ENCODE results near the gene PIK3CA. TPM values are rescaled to one million over a fixed set of nuclear protein-coding genes. Genes with fewer than 3 reads are reported as not detected.

PIK3CA gene
- total and polyA plus RNA-seq, 2 donors (not counting 3 experiments of a cell fraction or from before 2014, with no cell fraction given): 4.2 to 25.8 TPM

DNA sequence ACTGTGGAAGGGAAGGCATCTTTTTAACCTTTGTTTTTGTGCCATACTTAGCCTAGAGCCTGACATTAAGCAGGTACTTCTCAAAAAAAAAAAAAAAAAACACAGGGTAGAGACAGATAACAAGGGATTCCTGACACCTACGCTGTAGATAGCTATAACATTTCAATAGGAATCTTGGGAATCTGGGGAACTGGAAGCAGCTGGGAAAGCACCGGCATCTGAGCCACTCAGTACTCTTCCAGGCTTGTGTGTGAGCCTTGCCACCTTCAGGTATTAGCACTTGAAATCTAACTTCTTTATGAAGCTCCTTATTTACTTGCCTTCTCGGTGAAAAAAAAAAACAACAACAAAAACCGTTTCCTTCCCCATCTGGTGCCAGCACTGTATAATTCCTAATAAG lies 46.8 kb downstream of the PIK3CA start:
- H3K27ac ChIP-seq (ENCODE audit: insufficient read depth, low read depth, low read length): no peak overlapping the region
- FAIRE-seq: no peak
- ChIA-PET POLR2A (no interaction called here), CTCF (interaction anchor here (1.1 to 2.0 kb wide), 3 partner anchors 10 to 47 kb away, joined by 4 to 9 read pairs (median 5); no protein-coding TSS in a partner anchor)
- H3K36me3 ChIP-seq (ENCODE audit: control insufficient read depth in 2 of 2, extremely low read depth in 1 of 2, insufficient read depth in 2 of 2, low read length in 2 of 2): no peaks in the 10 kb centered on the region
- dilution Hi-C loops (cut with MboI; ENCODE audit: extremely low pct_ligation_motif_present, low sequenced_read_pairs) (no loop called here), intact Hi-C loops (cut with micrococcal nuclease) (no loop called here)
- no peaks in the 10 kb centered on the region for H3K27me3 ChIP-seq (ENCODE audit: control insufficient read depth in 2 of 2, insufficient read depth in 2 of 2, low read length in 2 of 2)
- H3K4me3 ChIP-seq (replicated peaks in 1 of 3; ENCODE audit: insufficient read depth in 1 of 3, low read depth in 1 of 3, low read length in 3 of 3): no peak overlapping the region
- BruUV-seq (replicated peaks): no TSS peak
- no peaks in the 10 kb centered on the region for H3K9me3 ChIP-seq (replicated peaks; ENCODE audit: control insufficient read depth, insufficient read depth, low read length)
- peaks cover 32% of the 10 kb centered on the region for H3K79me2 ChIP-seq (ENCODE audit: control insufficient read depth, insufficient read depth, low read length)
- no peak overlapping the region for H2AFZ ChIP-seq (ENCODE audit: low read depth, low read length)
- no peak overlapping the region for H3K9ac ChIP-seq (replicated peaks; ENCODE audit: extremely low read depth, insufficient read depth, low read length)
- H4K20me1 ChIP-seq (replicated peaks; ENCODE audit: control insufficient read depth, extremely low read depth, insufficient read depth, low read length): peaks cover 2% of the 10 kb centered on the region
- TF ChIP-seq POLR2AphosphoS5 (IDR thresholded peaks at IDR 0.05; ENCODE audit: insufficient read depth, low read depth, low read length) (no peak), GATA2 (IDR thresholded peaks at IDR 0.05; ENCODE audit: insufficient read depth, insufficient read length, low read depth, low read length) (no peak), JUN (IDR thresholded peaks at IDR 0.05; ENCODE audit: borderline replicate concordance, insufficient read depth, insufficient read length, low read depth) (no peak)
- TF ChIP-seq, protein P1, sequence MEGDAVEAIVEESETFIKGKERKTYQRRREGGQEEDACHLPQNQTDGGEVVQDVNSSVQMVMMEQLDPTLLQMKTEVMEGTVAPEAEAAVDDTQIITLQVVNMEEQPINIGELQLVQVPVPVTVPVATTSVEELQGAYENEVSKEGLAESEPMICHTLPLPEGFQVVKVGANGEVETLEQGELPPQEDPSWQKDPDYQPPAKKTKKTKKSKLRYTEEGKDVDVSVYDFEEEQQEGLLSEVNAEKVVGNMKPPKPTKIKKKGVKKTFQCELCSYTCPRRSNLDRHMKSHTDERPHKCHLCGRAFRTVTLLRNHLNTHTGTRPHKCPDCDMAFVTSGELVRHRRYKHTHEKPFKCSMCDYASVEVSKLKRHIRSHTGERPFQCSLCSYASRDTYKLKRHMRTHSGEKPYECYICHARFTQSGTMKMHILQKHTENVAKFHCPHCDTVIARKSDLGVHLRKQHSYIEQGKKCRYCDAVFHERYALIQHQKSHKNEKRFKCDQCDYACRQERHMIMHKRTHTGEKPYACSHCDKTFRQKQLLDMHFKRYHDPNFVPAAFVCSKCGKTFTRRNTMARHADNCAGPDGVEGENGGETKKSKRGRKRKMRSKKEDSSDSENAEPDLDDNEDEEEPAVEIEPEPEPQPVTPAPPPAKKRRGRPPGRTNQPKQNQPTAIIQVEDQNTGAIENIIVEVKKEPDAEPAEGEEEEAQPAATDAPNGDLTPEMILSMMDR (IDR thresholded peaks at IDR 0.05; ENCODE audit: extremely low read depth in 1 of 2, insufficient read depth in 1 of 2, low read depth in 1 of 2, low read length in 2 of 2): no peak
- H3K4me1 ChIP-seq (ENCODE audit: control insufficient read depth, extremely low read depth, insufficient read depth, low read length): peaks cover 9% of the 10 kb centered on the region
- H3K9me1 ChIP-seq (replicated peaks; ENCODE audit: control insufficient read depth, extremely low read depth, insufficient read depth, low read length): peaks cover 2% of the 10 kb centered on the region
- DNase-seq (ENCODE audit: low read depth, low spot score): no peak
- no peak overlapping the region for H3K4me2 ChIP-seq (ENCODE audit: insufficient read depth, low read length)

DNA sequence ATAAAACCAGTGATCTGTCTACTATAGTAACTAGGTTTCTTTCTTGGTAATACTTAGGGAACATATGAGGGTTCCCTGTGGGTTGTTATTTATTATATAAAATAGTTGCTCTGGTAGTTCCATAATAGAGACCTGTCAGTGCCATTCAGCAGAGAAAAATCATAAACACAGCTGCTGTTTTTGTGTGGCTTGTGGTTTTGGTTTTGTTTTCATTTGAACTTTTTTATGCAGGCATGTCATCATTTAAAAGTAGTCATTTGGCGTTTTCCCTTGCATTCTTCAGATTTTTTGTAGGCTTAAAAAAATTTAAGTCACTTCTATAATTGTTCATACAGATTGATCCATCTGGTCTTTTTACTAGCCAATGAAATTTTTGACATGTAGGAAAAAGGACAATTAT lies 47.9 kb downstream of the PIK3CA start:
- Histone ChIP-seq H3K36me3 (ENCODE audit: control insufficient read depth in 2 of 2, extremely low read depth in 1 of 2, insufficient read depth in 2 of 2, low read length in 2 of 2) (no peaks in the 10 kb centered on the region), H3K9ac (replicated peaks; ENCODE audit: extremely low read depth, insufficient read depth, low read length) (no peak overlapping the region), H3K9me3 (replicated peaks; ENCODE audit: control insufficient read depth, insufficient read depth, low read length) (no peaks in the 10 kb centered on the region), H3K79me2 (ENCODE audit: control insufficient read depth, insufficient read depth, low read length) (peaks cover 24% of the 10 kb centered on the region), H3K9me1 (replicated peaks; ENCODE audit: control insufficient read depth, extremely low read depth, insufficient read depth, low read length) (peaks cover 2% of the 10 kb centered on the region), H2AFZ (ENCODE audit: low read depth, low read length) (no peak overlapping the region), H3K4me2 (ENCODE audit: insufficient read depth, low read length) (peak overlapping the region; percentile 42), H3K4me3 (replicated peaks in 1 of 3; ENCODE audit: insufficient read depth in 1 of 3, low read depth in 1 of 3, low read length in 3 of 3) (no peak overlapping the region), H3K27ac (ENCODE audit: insufficient read depth, low read depth, low read length) (no peak overlapping the region), H3K27me3 (ENCODE audit: control insufficient read depth in 2 of 2, insufficient read depth in 2 of 2, low read length in 2 of 2) (no peaks in the 10 kb centered on the region), H4K20me1 (replicated peaks; ENCODE audit: control insufficient read depth, extremely low read depth, insufficient read depth, low read length) (peaks cover under 1% of the 10 kb centered on the region), H3K4me1 (ENCODE audit: control insufficient read depth, extremely low read depth, insufficient read depth, low read length) (peaks cover 9% of the 10 kb centered on the region)
- peak; percentile 49 for FAIRE-seq
- intact Hi-C loops (cut with micrococcal nuclease): loop anchor here (1.0 kb wide), 1 partner anchor 48 kb away; the partner anchor contains the start of gene PIK3CA
- no TSS peak for BruUV-seq (replicated peaks)
- ChIA-PET POLR2A (no interaction called here), CTCF (interaction anchor here (0.9 to 2.0 kb wide), 5 partner anchors 11 to 90 kb away, joined by 3 to 9 read pairs (median 3); no protein-coding TSS in a partner anchor)
- peak; percentile 78 for DNase-seq (ENCODE audit: low read depth, low spot score)
- TF ChIP-seq JUN (IDR thresholded peaks at IDR 0.05; ENCODE audit: borderline replicate concordance, insufficient read depth, insufficient read length, low read depth) (peak; percentile 10), EZH2 (IDR thresholded peaks at IDR 0.05; ENCODE audit: borderline replicate concordance, low read depth, low read length, severe bottlenecking) (no peak), FOS (IDR thresholded peaks at IDR 0.05; ENCODE audit: borderline replicate concordance, insufficient read depth, low read length) (no peak), GATA2 (IDR thresholded peaks at IDR 0.05; ENCODE audit: insufficient read depth, insufficient read length, low read depth, low read length) (no peak), POLR2A (IDR thresholded peaks at IDR 0.05; ENCODE audit: low read depth, low read length) (no peak), MYC (IDR thresholded peaks at IDR 0.05; ENCODE audit: low read depth, low read length) (no peak), POLR2AphosphoS5 (IDR thresholded peaks at IDR 0.05; ENCODE audit: insufficient read depth, low read depth, low read length) (no peak)
- TF ChIP-seq, protein P1 (IDR thresholded peaks at IDR 0.05; ENCODE audit: extremely low read depth in 1 of 2, insufficient read depth in 1 of 2, low read depth in 1 of 2, low read length in 2 of 2): no peak
- TF ChIP-seq, protein P2, sequence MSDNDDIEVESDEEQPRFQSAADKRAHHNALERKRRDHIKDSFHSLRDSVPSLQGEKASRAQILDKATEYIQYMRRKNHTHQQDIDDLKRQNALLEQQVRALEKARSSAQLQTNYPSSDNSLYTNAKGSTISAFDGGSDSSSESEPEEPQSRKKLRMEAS (IDR thresholded peaks at IDR 0.05; ENCODE audit: insufficient read depth, insufficient read length): no peak
- dilution Hi-C loops (cut with MboI; ENCODE audit: extremely low pct_ligation_motif_present, low sequenced_read_pairs): no loop called here

Data from endothelial cell of umbilical vein (primary cell).